GM23338 (cell line): Measurements from ENCODE around the gene DNAJC16.

Source experiments
- CREB1 ChIP-seq: fragments of 250-450 bp; sonication (Bioruptor Pico); IDR thresholded peaks from 2 replicates; pipeline ENCODE4 v1.5.0; 2020; ENCODE audit warnings: low read depth, mild to moderate bottlenecking, moderate library complexity
- CTCF ChIP-seq, 2 experiments: fragments of 200-600 bp in 1 of 2; sonication (generic) in 1 of 2; conservative IDR thresholded peaks; 2 replicates each; pipeline versions ENCODE4 v1.5.1 to v1.6.1; 2016 to 2017; ENCODE audit warnings: antibody characterized with exemption in 2 of 2, low read depth in 2 of 2, mild to moderate bottlenecking in 2 of 2, moderate library complexity in 1 of 2
- ETS1 ChIP-seq: IDR thresholded peaks from 2 replicates; pipeline ENCODE4 v1.6.1; 2016; ENCODE audit warnings: antibody characterized with exemption
- EZH2 ChIP-seq: fragments of 200-600 bp; sonication (generic); IDR thresholded peaks from one replicate; pipeline ENCODE4 v1.8.0; 2017; ENCODE audit warnings: antibody characterized with exemption, mild to moderate bottlenecking, low read depth; ENCODE audit not compliant: unreplicated experiment
- EZH2phosphoT487 ChIP-seq: fragments of 200-600 bp; sonication (generic); IDR thresholded peaks from one replicate; pipeline ENCODE4 v1.8.1; 2018; ENCODE audit warnings: antibody characterized with exemption; ENCODE audit not compliant: unreplicated experiment
- JUNB ChIP-seq: IDR thresholded peaks from one replicate; pipeline ENCODE4 v1.6.1; 2016; ENCODE audit warnings: antibody characterized with exemption; ENCODE audit not compliant: unreplicated experiment
- NANOG ChIP-seq: IDR thresholded peaks from 2 replicates; pipeline ENCODE4 v1.6.1; 2016; ENCODE audit warnings: antibody characterized with exemption, borderline replicate concordance
- POLR2AphosphoS5 ChIP-seq: IDR thresholded peaks from 2 replicates; pipeline ENCODE4 v1.6.1; 2016; ENCODE audit warnings: antibody characterized with exemption, low read depth
- REST ChIP-seq: IDR thresholded peaks from one replicate; pipeline ENCODE4 v1.6.1; 2018; ENCODE audit warnings: antibody characterized with exemption; ENCODE audit not compliant: unreplicated experiment
- STAT1 ChIP-seq: IDR thresholded peaks from one replicate; pipeline ENCODE4 v1.6.1; 2016; ENCODE audit warnings: antibody characterized with exemption; ENCODE audit not compliant: unreplicated experiment
- ZNF114 ChIP-seq: fragments of 250-450 bp; sonication (Bioruptor Pico); IDR thresholded peaks from 2 replicates; pipeline ENCODE4 v1.5.0; 2020; ENCODE audit warnings: mild to moderate bottlenecking, moderate library complexity
- ZNF331 ChIP-seq: fragments of 250-450 bp; sonication (Bioruptor Pico); IDR thresholded peaks from 2 replicates; pipeline ENCODE4 v1.5.0; 2020; ENCODE audit warnings: low read depth, mild to moderate bottlenecking, moderate library complexity
- ZNF462 ChIP-seq: fragments of 250-450 bp; sonication (Bioruptor Pico); IDR thresholded peaks from 2 replicates; pipeline ENCODE4 v1.5.0; 2020; ENCODE audit warnings: mild to moderate bottlenecking, moderate library complexity

GRCh38 chr1:15620902-15621682 lies 94.4 kb downstream of the DNAJC16 start:
- TF ChIP-seq CREB1 (no peak), CTCF (conservative IDR thresholded peaks at IDR 0.05; ENCODE audit: low read depth in 2 of 2) (no peak), EZH2 (no peak), REST (no peak), POLR2AphosphoS5 (no peak), EZH2phosphoT487 (no peak), JUNB (no peak), ZNF331 (CRISPR knock-in tag) (no peak), STAT1 (no peak), ETS1 (no peak), ZNF462 (CRISPR knock-in tag) (no peak), NANOG (no peak), ZNF114 (CRISPR knock-in tag) (no peak)
